GM15510 (cell line): ENCODE measurements around the gene EMX1.

Source experiments
- POLR2A ChIP-seq: IDR thresholded peaks from 3 replicates; pipeline ENCODE4 v1.6.1; 2011; ENCODE audit warnings: borderline replicate concordance; ENCODE audit not compliant: insufficient read length; ENCODE audit errors: extremely low read depth

Gene EMX1

GRCh38 chr2:72943540-72944395, 26.4 kb downstream of the EMX1 start:
- no peak for TF ChIP-seq POLR2A

DNA sequence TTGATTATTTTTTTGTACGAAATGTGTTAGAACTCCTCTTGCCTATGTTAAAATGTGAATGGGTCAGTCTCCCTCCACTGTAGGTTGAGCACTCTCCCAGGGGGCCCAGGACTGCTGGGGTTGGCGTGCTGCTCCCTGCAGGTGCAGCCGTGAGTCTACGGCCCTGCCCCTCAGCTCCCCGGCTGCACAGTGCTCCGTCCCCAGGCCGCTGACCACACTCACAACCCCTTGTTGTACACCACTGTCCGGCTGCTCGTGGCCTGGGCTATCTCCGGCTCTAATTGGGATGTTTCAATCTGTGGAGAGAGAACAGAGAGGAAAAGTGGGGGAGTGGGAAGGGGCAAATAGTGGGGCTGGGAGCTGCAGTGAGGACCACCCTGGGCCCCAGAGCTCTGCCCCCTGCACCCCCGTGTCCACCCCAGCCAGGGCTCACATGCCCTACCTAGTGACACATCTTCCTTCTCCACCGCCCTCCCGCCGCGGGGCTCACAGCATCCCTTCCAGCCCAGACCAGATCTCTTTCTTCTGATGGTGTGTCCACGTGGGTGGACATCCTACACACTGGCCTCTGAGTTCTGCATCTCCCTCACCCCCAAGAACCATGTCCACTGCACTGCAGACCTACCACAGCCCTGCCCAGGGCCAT, 27.6 kb downstream of the EMX1 start:
- no peak for TF ChIP-seq POLR2A

DNA sequence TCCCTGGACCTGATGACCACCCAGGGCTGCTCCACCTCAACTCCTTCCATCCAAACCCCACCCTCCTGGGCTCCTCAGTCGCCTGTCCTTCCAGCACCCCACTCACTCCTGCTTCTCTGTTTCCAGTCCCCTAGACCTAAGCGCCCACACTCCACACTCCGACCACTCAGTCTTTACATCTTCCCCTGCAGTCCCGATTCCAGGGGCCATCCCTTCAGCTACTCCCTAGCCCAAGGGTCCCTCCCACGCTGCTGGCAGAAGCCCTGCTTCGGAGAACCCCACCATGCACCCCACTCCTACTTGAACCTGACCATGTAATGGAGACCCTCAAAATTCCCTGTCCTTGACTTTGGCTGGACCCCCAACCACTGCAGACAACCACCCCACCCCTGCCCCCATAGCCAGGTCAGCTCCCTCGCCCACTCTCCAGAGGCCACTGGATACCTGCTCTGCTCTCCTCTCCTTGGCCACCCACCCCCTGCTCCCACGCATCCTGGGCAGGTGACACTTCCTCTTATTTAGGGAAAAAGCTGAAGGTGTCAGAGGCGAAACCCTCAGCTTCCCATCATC, 28.2 kb downstream of the EMX1 start:
- no peak for TF ChIP-seq POLR2A

DNA sequence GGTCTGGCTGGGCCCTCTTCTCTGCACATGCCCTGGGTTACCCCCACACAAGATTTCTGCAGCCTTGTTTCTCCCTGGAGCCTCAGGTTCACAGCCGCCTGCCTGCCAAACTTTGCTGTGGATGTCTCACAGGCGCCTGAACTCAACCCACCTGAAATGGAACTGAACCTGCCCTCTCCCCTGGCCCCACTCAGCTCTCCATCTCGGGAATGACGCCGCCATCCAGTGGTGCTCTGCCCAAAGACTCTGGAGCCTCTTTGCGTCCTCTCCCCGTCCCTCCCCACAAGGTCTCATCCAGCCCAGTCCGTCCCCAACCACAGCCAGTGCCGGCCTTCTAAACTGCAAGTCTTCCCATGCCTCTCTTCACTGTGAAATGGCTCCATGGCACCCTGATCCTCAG, 29.1 kb downstream of the EMX1 start:
- TF ChIP-seq POLR2A, result no peak

DNA sequence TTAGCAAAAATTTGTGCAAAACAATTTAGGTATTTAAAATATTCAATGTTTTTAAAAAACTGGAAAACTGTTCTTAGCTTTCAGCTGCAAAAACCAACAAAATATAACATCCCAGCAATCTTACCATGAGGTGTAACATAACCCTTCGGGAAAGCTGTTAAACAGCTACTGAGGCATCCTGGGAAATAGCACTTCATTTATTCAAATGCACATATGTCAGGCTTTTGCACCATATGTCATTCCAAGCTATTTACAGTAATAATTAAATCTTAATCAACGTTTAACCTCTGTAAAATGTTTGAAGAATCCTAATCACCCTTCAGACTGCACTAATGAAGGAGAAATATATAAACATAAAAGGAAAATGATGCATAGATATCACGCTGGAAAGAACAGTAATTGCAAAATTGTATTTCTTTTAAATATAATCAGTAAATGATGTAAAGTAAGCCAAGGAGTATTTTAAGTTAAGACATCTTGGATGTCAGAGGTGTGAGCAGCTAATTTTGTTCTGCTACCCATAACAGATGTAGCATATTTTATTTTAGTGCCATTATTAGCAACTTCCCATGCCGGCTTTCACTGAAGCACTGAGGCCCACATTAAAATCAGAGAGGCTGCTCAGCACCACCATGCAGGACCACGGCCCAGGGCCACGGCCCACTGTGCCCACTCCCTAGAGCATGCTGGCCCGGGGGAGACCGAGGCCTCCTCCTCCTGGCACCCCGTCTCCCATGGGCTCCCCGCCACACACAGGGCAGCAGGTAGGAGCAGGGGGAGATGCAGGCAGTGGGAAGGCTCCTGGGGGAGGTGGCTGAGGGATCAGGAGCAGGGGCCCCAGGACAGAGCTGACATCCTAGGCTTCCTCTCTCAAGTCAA, 30.9 kb downstream of the EMX1 start:
- TF ChIP-seq POLR2A, result no peak

GRCh38 chr2:72949045-72949444, 31.7 kb downstream of the EMX1 start:
- TF ChIP-seq POLR2A, result no peak

GRCh38 chr2:72949642-72950041, 32.3 kb downstream of the EMX1 start:
- TF ChIP-seq POLR2A, result no peak

DNA sequence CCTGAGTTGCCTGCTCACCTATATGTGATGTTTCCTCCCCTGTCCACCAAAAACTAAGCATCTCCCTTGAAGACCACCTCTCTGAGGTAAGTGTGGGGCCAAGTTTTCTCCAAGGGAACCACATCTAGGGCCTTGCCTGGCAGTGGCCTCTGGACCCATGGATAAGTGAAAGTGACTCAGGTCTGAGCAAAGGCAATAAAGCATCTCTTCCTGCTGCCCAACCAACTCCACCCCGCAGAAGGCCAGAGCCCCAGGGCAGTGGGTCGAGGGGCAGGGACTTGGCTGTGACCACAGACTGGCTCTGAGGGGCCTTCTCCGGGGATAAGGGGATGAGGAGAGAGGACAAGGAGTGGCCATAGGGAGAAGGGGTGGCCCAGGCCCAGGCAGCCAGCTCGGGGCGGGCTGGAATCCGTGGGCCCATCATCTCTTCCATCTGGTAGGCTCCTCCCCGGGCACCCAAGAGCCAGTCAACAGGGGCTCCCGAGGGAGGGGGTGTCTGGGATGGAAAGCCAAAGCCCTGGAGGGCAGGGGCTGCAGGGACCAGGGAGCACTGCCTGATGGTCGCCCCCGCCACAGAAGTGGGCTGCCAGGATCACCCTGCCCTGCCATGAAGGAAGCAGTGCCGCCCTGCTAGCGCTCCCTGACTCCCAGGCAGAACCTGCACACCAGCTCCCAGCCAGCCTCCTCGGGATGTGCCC, 33.4 kb downstream of the EMX1 start:
- no peak for TF ChIP-seq POLR2A

- TF ChIP-seq POLR2A, result no peak
Measured at GRCh38 chr2:72951303-72952095, 34.2 kb downstream of the EMX1 start.

DNA sequence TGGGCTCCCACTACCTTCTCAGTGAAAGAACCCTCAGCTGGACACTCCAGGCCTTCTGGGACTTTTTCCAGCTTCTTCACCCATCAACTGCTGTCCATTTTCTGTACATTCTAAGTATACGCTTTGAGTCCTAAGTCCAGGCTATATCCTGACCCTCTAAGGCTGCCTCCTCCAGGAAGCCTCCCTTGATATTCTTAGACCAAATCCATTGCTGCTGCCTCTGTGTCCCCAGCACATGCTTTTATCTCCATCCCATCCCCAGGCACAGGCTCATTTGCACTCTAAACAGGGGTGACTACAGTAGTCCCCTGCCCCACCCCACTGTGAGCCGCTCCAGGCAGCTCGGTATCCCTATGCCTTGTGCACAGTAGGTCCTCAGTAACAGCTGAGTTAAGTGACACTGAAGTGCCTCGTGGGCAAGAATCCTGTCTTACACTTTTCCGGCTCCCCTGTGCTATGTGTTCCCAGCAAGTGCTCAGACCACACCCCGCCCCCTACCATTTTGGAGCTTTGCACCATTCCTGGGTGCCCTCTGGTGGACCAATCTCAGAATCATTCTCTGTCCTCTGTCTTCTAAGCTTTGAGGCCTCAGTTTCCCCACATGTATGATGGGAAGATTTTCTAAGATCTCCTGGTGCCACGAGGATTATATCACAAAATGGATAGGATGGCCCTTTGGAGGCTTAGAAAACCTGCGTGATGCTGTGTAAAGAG, 34.9 kb downstream of the EMX1 start:
- TF ChIP-seq POLR2A, result no peak

GRCh38 chr2:72952961-72953360, 35.6 kb downstream of the EMX1 start:
- TF ChIP-seq POLR2A, result no peak

- no peak for TF ChIP-seq POLR2A
Measured at GRCh38 chr2:72953528-72953927, 36.2 kb downstream of the EMX1 start.

DNA sequence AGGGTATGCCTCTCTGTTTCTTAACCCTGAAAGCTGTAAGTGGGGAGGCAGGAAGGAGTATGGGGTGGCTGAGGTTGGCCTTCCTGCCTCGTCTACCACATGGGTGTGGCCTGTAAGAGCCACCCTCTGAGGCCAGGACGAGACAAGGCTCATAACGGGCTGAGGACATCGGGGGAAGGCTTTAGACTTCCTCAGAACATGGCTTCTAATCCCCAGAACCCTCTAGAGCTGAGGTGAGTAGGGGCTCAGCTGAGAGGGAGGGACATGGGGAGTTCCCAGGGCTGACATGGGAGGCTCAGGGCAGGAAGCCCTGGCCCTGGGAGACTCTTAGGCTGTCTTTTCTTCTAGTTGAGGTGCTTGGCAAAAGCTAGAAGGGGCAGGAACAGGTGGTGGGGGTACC, 36.7 kb downstream of the EMX1 start:
- TF ChIP-seq POLR2A, result no peak
